GM12878 (cell line): Measurements from ENCODE around the gene NMD3.

Source experiments
- ZNF274 ChIP-seq: IDR thresholded peaks from one replicate; pipeline ENCODE4 v1.8.0; 2011; ENCODE audit not compliant: insufficient read length, insufficient read depth
- ZNF687 ChIP-seq: fragments of 450-650 bp; IDR thresholded peaks from 2 replicates; pipeline ENCODE4 v1.6.1; 2017; ENCODE audit warnings: mild to moderate bottlenecking, moderate library complexity
- TF ChIP-seq, protein P1 (sequence below), 3 experiments: IDR thresholded peaks in 2 of 3; conservative IDR thresholded peaks in 1 of 3; 2 replicates each; pipeline ENCODE4 v1.5.1; 2011; ENCODE audit warnings: low read depth in 3 of 3, low read length in 3 of 3, mild to moderate bottlenecking in 3 of 3, control low read depth in 2 of 3, moderate library complexity in 2 of 3, inconsistent platforms in 1 of 3, mixed read lengths in 1 of 3; ENCODE audit not compliant: control insufficient read depth in 2 of 3, insufficient read depth in 1 of 3; ENCODE audit errors: extremely low read depth in 1 of 3

GRCh38 chr3:161199926-161200325 lies 21.2 kb upstream of the NMD3 start:
- TF ChIP-seq ZNF687, result no peak
- TF ChIP-seq, protein P1, sequence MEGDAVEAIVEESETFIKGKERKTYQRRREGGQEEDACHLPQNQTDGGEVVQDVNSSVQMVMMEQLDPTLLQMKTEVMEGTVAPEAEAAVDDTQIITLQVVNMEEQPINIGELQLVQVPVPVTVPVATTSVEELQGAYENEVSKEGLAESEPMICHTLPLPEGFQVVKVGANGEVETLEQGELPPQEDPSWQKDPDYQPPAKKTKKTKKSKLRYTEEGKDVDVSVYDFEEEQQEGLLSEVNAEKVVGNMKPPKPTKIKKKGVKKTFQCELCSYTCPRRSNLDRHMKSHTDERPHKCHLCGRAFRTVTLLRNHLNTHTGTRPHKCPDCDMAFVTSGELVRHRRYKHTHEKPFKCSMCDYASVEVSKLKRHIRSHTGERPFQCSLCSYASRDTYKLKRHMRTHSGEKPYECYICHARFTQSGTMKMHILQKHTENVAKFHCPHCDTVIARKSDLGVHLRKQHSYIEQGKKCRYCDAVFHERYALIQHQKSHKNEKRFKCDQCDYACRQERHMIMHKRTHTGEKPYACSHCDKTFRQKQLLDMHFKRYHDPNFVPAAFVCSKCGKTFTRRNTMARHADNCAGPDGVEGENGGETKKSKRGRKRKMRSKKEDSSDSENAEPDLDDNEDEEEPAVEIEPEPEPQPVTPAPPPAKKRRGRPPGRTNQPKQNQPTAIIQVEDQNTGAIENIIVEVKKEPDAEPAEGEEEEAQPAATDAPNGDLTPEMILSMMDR (IDR thresholded peaks at IDR 0.05 in 2 of 3, conservative IDR thresholded peaks at IDR 0.05 in 1 of 3; ENCODE audit: control insufficient read depth in 2 of 3, extremely low read depth in 1 of 3, insufficient read depth in 1 of 3, low read depth in 3 of 3, low read length in 3 of 3), result no peak
- TF ChIP-seq ZNF274, result no peak
